ENCODE measurements around the gene TUBB4A. TPM values are rescaled to one million over a fixed set of nuclear protein-coding genes. Genes with fewer than 3 reads are reported as not detected.

TUBB4A gene
- total RNA-seq, 1 experiment from 2014 or later = not detected

DNA sequence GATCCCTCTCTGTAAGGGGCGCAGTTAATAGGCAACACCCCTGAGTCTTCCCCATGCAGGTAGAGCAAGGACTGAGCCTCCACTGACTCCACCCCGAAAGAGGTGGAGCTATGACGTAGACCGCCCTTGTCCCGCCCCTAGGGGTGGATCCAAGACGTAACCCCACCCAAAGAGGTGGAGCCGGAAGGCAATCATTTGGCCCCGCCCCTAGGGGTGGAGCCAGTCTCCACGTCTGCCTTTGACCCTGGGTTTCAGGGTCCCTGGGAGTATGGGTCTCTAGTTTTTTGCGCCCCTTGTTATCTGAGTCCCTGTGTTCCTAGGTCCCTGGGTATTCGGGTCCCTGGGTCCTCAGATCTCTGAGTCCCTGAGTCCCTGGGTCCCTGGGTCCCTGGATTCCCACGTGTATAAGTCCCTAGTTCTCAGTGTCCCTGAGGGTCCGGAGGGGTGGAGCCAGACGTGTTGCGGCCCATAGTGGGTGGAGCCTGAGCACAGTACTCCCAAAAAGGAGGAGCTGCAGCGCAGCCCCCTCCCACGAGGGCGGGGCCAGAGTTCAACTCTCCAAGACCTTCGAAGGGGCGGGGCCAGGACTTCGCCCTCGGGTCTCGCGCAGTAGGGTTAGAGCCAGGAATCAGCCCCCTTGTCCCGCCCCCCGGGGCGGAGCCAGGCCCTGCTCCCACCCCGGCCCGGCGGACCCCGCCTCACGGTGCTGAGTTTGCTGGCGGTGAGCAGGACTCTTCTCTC lies 25.8 kb downstream of the TUBB4A start:
- H3K4me1 ChIP-seq (replicated peaks; ENCODE audit: insufficient read depth) = peaks cover 9% of the 10 kb centered on the region; the same call in 1 of the 2 replicates
- intact Hi-C loops (cut with micrococcal nuclease; ENCODE audit: unreplicated experiment) = no loop called here
- ChIA-PET CTCF (no interaction called here), POLR2A (ENCODE audit: unreplicated experiment) (interaction anchor here (0.5 to 0.7 kb wide), 2 partner anchors 51 to 254 kb away, joined by 3 read pairs; partner anchors contain the start of gene KHSRP)
- DNase-seq = peak in 1 of 2 experiments; percentile 29
- TF ChIP-seq, protein P1, sequence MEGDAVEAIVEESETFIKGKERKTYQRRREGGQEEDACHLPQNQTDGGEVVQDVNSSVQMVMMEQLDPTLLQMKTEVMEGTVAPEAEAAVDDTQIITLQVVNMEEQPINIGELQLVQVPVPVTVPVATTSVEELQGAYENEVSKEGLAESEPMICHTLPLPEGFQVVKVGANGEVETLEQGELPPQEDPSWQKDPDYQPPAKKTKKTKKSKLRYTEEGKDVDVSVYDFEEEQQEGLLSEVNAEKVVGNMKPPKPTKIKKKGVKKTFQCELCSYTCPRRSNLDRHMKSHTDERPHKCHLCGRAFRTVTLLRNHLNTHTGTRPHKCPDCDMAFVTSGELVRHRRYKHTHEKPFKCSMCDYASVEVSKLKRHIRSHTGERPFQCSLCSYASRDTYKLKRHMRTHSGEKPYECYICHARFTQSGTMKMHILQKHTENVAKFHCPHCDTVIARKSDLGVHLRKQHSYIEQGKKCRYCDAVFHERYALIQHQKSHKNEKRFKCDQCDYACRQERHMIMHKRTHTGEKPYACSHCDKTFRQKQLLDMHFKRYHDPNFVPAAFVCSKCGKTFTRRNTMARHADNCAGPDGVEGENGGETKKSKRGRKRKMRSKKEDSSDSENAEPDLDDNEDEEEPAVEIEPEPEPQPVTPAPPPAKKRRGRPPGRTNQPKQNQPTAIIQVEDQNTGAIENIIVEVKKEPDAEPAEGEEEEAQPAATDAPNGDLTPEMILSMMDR (conservative IDR thresholded peaks at IDR 0.05) = no peak
- no peak for TF ChIP-seq EZH2 (IDR thresholded peaks at IDR 0.05; ENCODE audit: low read depth)
- peak overlapping the region; percentile 73 for H3K4me2 ChIP-seq
- peak overlapping the region; percentile 14; the same call in 1 of the 2 replicates for H3K4me3 ChIP-seq
- H4K20me1 ChIP-seq (ENCODE audit: insufficient read depth) = no peaks in the 10 kb centered on the region
- H3K79me2 ChIP-seq (ENCODE audit: low read depth) = no peaks in the 10 kb centered on the region
- no peak overlapping the region for H3K27ac ChIP-seq
- no peaks in the 10 kb centered on the region for H3K9me3 ChIP-seq (ENCODE audit: insufficient read depth, low read depth)
- H3F3A ChIP-seq (ENCODE audit: insufficient read depth, low read depth) = no peaks in the 10 kb centered on the region; the same call in 1 of the 2 replicates
- BruUV-seq (replicated peaks) = no TSS peak
- no peaks in the 10 kb centered on the region for H3K36me3 ChIP-seq (ENCODE audit: low read depth)
- H3K27me3 ChIP-seq (ENCODE audit: insufficient read depth, low read depth) = no peaks in the 10 kb centered on the region
- no peaks in the 10 kb centered on the region for H3K9me2 ChIP-seq (ENCODE audit: insufficient read depth)
- H2AFZ ChIP-seq = no peak overlapping the region

- H3K27me3 ChIP-seq (ENCODE audit: insufficient read depth, low read depth) = no peaks in the 10 kb centered on the region
- peaks cover 9% of the 10 kb centered on the region; the same call in 1 of the 2 replicates for H3K4me1 ChIP-seq (replicated peaks; ENCODE audit: insufficient read depth)
- no peaks in the 10 kb centered on the region for H4K20me1 ChIP-seq (ENCODE audit: insufficient read depth)
- no peaks in the 10 kb centered on the region for H3K79me2 ChIP-seq (ENCODE audit: low read depth)
- TF ChIP-seq, protein P1 (conservative IDR thresholded peaks at IDR 0.05) = no peak
- TF ChIP-seq EZH2 (IDR thresholded peaks at IDR 0.05; ENCODE audit: low read depth) = no peak
- no TSS peak for BruUV-seq (replicated peaks)
- H3K4me3 ChIP-seq = no peak overlapping the region
- intact Hi-C loops (cut with micrococcal nuclease; ENCODE audit: unreplicated experiment) = no loop called here
- peak overlapping the region; percentile 73; the same call in 1 of the 2 replicates for H3K4me2 ChIP-seq
- H2AFZ ChIP-seq = no peak overlapping the region
- no peak overlapping the region for H3K27ac ChIP-seq
- no peak for DNase-seq
- ChIA-PET CTCF (no interaction called here), POLR2A (ENCODE audit: unreplicated experiment) (no interaction called here)
- no peaks in the 10 kb centered on the region for H3K9me3 ChIP-seq (ENCODE audit: insufficient read depth, low read depth)
- H3K36me3 ChIP-seq (ENCODE audit: low read depth) = no peaks in the 10 kb centered on the region
- no peaks in the 10 kb centered on the region; the same call in 1 of the 2 replicates for H3F3A ChIP-seq (ENCODE audit: insufficient read depth, low read depth)
- no peaks in the 10 kb centered on the region for H3K9me2 ChIP-seq (ENCODE audit: insufficient read depth)
Measured at GRCh38 chr19:6475321-6476108, 26.6 kb downstream of the TUBB4A start.

- no peak overlapping the region for H3K27ac ChIP-seq
- no peak overlapping the region for H3K4me3 ChIP-seq
- no peaks in the 10 kb centered on the region for H3K36me3 ChIP-seq (ENCODE audit: low read depth)
- no peaks in the 10 kb centered on the region; the same call in 1 of the 2 replicates for H3F3A ChIP-seq (ENCODE audit: insufficient read depth, low read depth)
- CTCF ChIA-PET = no interaction called here
- POLR2A ChIA-PET (ENCODE audit: unreplicated experiment) = no interaction called here
- 0 out of 2 replicates have a peak overlapping the region, but pooled peaks have one; percentile 4 for H3K4me2 ChIP-seq
- H3K9me2 ChIP-seq (ENCODE audit: insufficient read depth) = no peaks in the 10 kb centered on the region
- no peak overlapping the region for H2AFZ ChIP-seq
- no peaks in the 10 kb centered on the region for H4K20me1 ChIP-seq (ENCODE audit: insufficient read depth)
- no peaks in the 10 kb centered on the region for H3K79me2 ChIP-seq (ENCODE audit: low read depth)
- BruUV-seq (replicated peaks) = no TSS peak
- H3K4me1 ChIP-seq (replicated peaks; ENCODE audit: insufficient read depth) = peaks cover 9% of the 10 kb centered on the region; the same call in 1 of the 2 replicates
- no peaks in the 10 kb centered on the region for H3K9me3 ChIP-seq (ENCODE audit: insufficient read depth, low read depth)
- DNase-seq = peak; percentile 20 to 43
- intact Hi-C loops (cut with micrococcal nuclease; ENCODE audit: unreplicated experiment) = no loop called here
- TF ChIP-seq, protein P1 (conservative IDR thresholded peaks at IDR 0.05) = no peak
- no peak for TF ChIP-seq EZH2 (IDR thresholded peaks at IDR 0.05; ENCODE audit: low read depth)
- H3K27me3 ChIP-seq (ENCODE audit: insufficient read depth, low read depth) = no peaks in the 10 kb centered on the region
Measured at GRCh38 chr19:6473647-6474046, 28.5 kb downstream of the TUBB4A start.
